Measurements from ENCODE around the gene UFSP1. TPM values are rescaled to one million over a fixed set of nuclear protein-coding genes. Genes with fewer than 3 reads are reported as not detected.

Gene UFSP1
- total RNA-seq, 2 donors from 2014 or later = 6.2 to 7.9 TPM

GRCh38 chr7:100880645-100881044 is 8.9 kb downstream of the UFSP1 start:
- TF ChIP-seq CTCF (IDR thresholded peaks at IDR 0.05) (no peak), POLR2A (IDR thresholded peaks at IDR 0.05) (no peak)
- WGBS, 2 donors = 89 to 94% methylated on average over 7 of the region's 7 CpGs
- no peaks in the 10 kb centered on the region for H3K9me3 ChIP-seq
- no peaks in the 10 kb centered on the region for H3K27me3 ChIP-seq
- peaks cover 36% of the 10 kb centered on the region for H3K4me1 ChIP-seq
- DNase-seq (no peak), ATAC-seq (no peak)
- H3K27ac ChIP-seq = no peak overlapping the region
- H3K4me3 ChIP-seq = no peak overlapping the region
- peaks cover 4 to 32% of the 10 kb centered on the region in 2 donors for H3K36me3 ChIP-seq (replicated peaks in 1 of 2; ENCODE audit: insufficient read depth in 1 of 2, low read depth in 2 of 2)
- intact Hi-C loops (cut with DNase I) = no loop called here

GRCh38 chr7:100879685-100880261 is 9.7 kb downstream of the UFSP1 start:
- WGBS, 2 donors = 82 to 84% methylated on average over 11 of the region's 11 CpGs
- intact Hi-C loops (cut with DNase I) = no loop called here
- no peak for DNase-seq
- ATAC-seq = no peak
- H3K9me3 ChIP-seq = no peaks in the 10 kb centered on the region
- peaks cover 38% of the 10 kb centered on the region for H3K4me1 ChIP-seq
- H3K27me3 ChIP-seq = no peaks in the 10 kb centered on the region
- H3K36me3 ChIP-seq (replicated peaks in 1 of 2; ENCODE audit: insufficient read depth in 1 of 2, low read depth in 2 of 2) = peaks cover 4 to 23% of the 10 kb centered on the region in 2 donors
- TF ChIP-seq POLR2A (IDR thresholded peaks at IDR 0.05) (no peak), CTCF (IDR thresholded peaks at IDR 0.05) (no peak)
- H3K27ac ChIP-seq = no peak overlapping the region
- H3K4me3 ChIP-seq = no peak overlapping the region

GRCh38 chr7:100878685-100879084 is 10.8 kb downstream of the UFSP1 start:
- WGBS, 2 donors = 69 to 70% methylated on average over 6 of the region's 6 CpGs
- Histone ChIP-seq H3K36me3 (replicated peaks in 1 of 2; ENCODE audit: insufficient read depth in 1 of 2, low read depth in 2 of 2) (peaks cover 4 to 16% of the 10 kb centered on the region in 2 donors), H3K27ac (no peak overlapping the region), H3K27me3 (no peaks in the 10 kb centered on the region), H3K4me3 (no peak overlapping the region), H3K9me3 (no peaks in the 10 kb centered on the region), H3K4me1 (peaks cover 46% of the 10 kb centered on the region)
- ATAC-seq (no peak), DNase-seq (no peak)
- TF ChIP-seq CTCF (IDR thresholded peaks at IDR 0.05) (no peak), POLR2A (IDR thresholded peaks at IDR 0.05) (no peak)
- intact Hi-C loops (cut with DNase I) = no loop called here

GRCh38 chr7:100878013-100878412 is 11.5 kb downstream of the UFSP1 start:
- Histone ChIP-seq H3K4me1 (peaks cover 48% of the 10 kb centered on the region), H3K27me3 (no peaks in the 10 kb centered on the region), H3K4me3 (no peak overlapping the region), H3K27ac (no peak overlapping the region), H3K36me3 (replicated peaks in 1 of 2; ENCODE audit: insufficient read depth in 1 of 2, low read depth in 2 of 2) (peaks cover 3 to 17% of the 10 kb centered on the region in 2 donors), H3K9me3 (no peaks in the 10 kb centered on the region)
- DNase-seq (no peak), ATAC-seq (no peak)
- intact Hi-C loops (cut with DNase I) = no loop called here
- WGBS, 2 donors = 74 to 81% methylated on average over 7 of the region's 7 CpGs
- TF ChIP-seq CTCF (IDR thresholded peaks at IDR 0.05) (no peak), POLR2A (IDR thresholded peaks at IDR 0.05) (no peak)

GRCh38 chr7:100875356-100875751 is 14.2 kb downstream of the UFSP1 start:
- DNase-seq = peak in 3 of 4 donors; percentile 47
- 0 to 1% methylated on average over 18 to 35 of the region's 39 CpGs for WGBS, 2 donors
- intact Hi-C loops (cut with DNase I) = no loop called here
- H3K4me1 ChIP-seq = peaks cover 48% of the 10 kb centered on the region
- TF ChIP-seq CTCF (IDR thresholded peaks at IDR 0.05) = no peak
- no peak for TF ChIP-seq POLR2A (IDR thresholded peaks at IDR 0.05)
- peak overlapping the region; percentile 79 to 96 (median 89) for H3K27ac ChIP-seq
- no peaks in the 10 kb centered on the region for H3K9me3 ChIP-seq
- peaks cover 0 to 11% of the 10 kb centered on the region in 2 donors for H3K36me3 ChIP-seq (replicated peaks in 1 of 2; ENCODE audit: insufficient read depth in 1 of 2, low read depth in 2 of 2)
- peak overlapping the region; percentile 69 to 94 for H3K4me3 ChIP-seq
- H3K27me3 ChIP-seq = no peaks in the 10 kb centered on the region
- ATAC-seq = peak; percentile 36

All from body of pancreas (tissue), 4 donors.